Brain microvascular endothelial cell (primary cell): Measurements from ENCODE around the gene MEF2A.

Experiments
- DNase-seq: peaks from one replicate; pipeline ENCODE4 v3.0.0-alpha.2; 2020
- H3K27ac ChIP-seq: fragments of 250-450 bp; sonication (Bioruptor Pico); 2 replicates; pipeline ENCODE4 v1.5.1; 2020; ENCODE audit warnings: mild to moderate bottlenecking, moderate library complexity
- H3K27me3 ChIP-seq: fragments of 250-450 bp; sonication (Bioruptor Pico); replicated peaks from 2 replicates; pipeline ENCODE4 v1.5.1; 2020; ENCODE audit warnings: mild to moderate bottlenecking
- H3K36me3 ChIP-seq: fragments of 250-450 bp; sonication (Bioruptor Pico); replicated peaks from 2 replicates; pipeline ENCODE4 v1.5.1; 2020; ENCODE audit warnings: mild to moderate bottlenecking
- H3K4me3 ChIP-seq: 2 replicates; pipeline ENCODE4 v1.5.1; 2011; ENCODE audit warnings: low read depth, mild to moderate bottlenecking, control low read depth, low read length, moderate library complexity
- CTCF ChIP-seq: IDR thresholded peaks from 2 replicates; pipeline ENCODE4 v1.5.1; 2011; ENCODE audit warnings: low read depth, mild to moderate bottlenecking, moderate library complexity, low read length, control low read depth, inconsistent platforms; ENCODE audit errors: missing control alignments
- in situ Hi-C: cut with HindIII; loops from 2 replicates; pipeline ENCODE4 v1.10.0; 2017; ENCODE audit warnings: low sequenced_read_pairs, low pct_ligation_motif_present

MEF2A gene

DNA sequence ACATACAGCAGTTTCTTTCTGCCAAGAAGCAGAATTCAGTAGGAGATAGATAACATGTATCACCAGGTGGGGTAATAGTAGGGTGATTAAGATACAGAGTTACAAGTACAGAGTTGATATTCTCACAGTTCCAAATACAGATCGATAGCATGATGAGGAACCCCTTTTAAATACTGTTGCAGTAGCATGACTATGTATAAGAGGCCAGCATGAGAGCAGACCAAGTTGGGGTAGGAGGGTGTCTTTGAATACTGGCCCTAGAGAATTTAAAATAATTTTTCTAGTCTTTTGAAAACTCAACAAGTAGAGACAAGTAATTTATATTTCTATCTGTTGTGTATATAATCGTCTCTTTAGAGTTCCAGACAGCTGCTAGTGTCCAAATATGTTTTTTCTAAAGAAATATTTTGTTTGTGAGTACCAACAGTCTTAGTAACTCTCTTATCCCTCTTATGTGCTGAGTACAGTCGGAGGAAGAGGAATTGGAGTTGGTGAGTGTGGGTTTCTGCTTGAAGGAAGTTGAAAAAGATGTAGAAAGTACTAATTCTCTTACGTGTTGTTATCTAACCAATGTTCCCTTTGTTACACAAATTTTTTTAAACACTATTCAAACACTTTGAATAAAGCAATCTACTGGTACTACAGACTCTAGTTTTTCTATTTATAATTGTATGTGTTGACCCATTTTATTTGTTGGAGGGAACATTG is 137.3 kb downstream of the MEF2A start:
- in situ Hi-C loops = loop anchor here (25.0 kb wide), 1 partner anchor 416 kb away; no protein-coding TSS in a partner anchor
- TF ChIP-seq CTCF = no peak
- Histone ChIP-seq H3K4me3 (no peak overlapping the region), H3K27ac (peak overlapping the region; percentile 78), H3K36me3 (no peaks in the 10 kb centered on the region), H3K27me3 (no peaks in the 10 kb centered on the region)
- no peak for DNase-seq

GRCh38 chr15:99703603-99704443 is 138.0 kb downstream of the MEF2A start:
- no peak overlapping the region for H3K4me3 ChIP-seq
- no peaks in the 10 kb centered on the region for H3K27me3 ChIP-seq
- no peaks in the 10 kb centered on the region for H3K36me3 ChIP-seq
- in situ Hi-C loops = loop anchor here (25.0 kb wide), 1 partner anchor 417 kb away; no protein-coding TSS in a partner anchor
- TF ChIP-seq CTCF = peak; percentile 65
- peak overlapping the region; percentile 78 for H3K27ac ChIP-seq
- peak; percentile 89 for DNase-seq

DNA sequence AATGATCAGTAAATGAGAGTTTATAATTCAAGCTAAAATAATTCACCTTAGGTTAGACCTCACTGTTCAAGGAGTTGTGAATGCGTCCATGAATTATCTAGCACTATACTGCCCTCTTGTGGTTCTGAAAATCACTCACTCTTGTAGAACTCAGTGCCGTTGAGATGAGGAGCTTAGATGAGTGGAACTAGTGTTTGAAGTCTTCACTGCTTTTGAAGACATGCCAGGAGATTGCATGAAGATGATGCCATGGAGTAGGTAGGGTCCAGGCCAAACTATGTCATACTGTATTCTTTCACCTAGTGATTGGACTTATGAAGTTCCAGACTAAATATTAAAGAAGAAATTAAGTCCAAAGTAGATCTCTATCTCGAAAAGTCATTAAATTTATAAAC is 138.7 kb downstream of the MEF2A start:
- in situ Hi-C loops = loop anchor here (25.0 kb wide), 1 partner anchor 417 kb away; no protein-coding TSS in a partner anchor

GRCh38 chr15:99706557-99707303 is 140.9 kb downstream of the MEF2A start:
- no peak overlapping the region for H3K4me3 ChIP-seq
- H3K27ac ChIP-seq = no peak overlapping the region
- H3K27me3 ChIP-seq = no peaks in the 10 kb centered on the region
- no peak for DNase-seq
- in situ Hi-C loops = loop anchor here (25.0 kb wide), 1 partner anchor 419 kb away; no protein-coding TSS in a partner anchor
- no peak for TF ChIP-seq CTCF
- H3K36me3 ChIP-seq = no peaks in the 10 kb centered on the region

More for the DNA sequence above, 138.7 kb downstream of the MEF2A start:
- H3K27me3 ChIP-seq = no peaks in the 10 kb centered on the region
- no peaks in the 10 kb centered on the region for H3K36me3 ChIP-seq
- peak; percentile 66 for TF ChIP-seq CTCF
- DNase-seq = peak; percentile 87
- no peak overlapping the region for H3K27ac ChIP-seq
- no peak overlapping the region for H3K4me3 ChIP-seq

GRCh38 chr15:99707473-99708270 is 141.9 kb downstream of the MEF2A start:
- Histone ChIP-seq H3K36me3 (no peaks in the 10 kb centered on the region), H3K4me3 (no peak overlapping the region), H3K27ac (no peak overlapping the region), H3K27me3 (no peaks in the 10 kb centered on the region)
- no peak for TF ChIP-seq CTCF
- in situ Hi-C loops = loop anchor here (25.0 kb wide), 1 partner anchor 420 kb away; no protein-coding TSS in a partner anchor
- DNase-seq = no peak
